Mucosa of rectum (tissue), 2 donors: ENCODE data around the gene PRKG1.

ENCODE experiments used
- H3K27ac ChIP-seq, 2 donors: one replicate each; pipeline ENCODE4 v1.7.0; 2013; ENCODE audit warnings: inconsistent platforms in 2 of 2, low read depth in 2 of 2, low read length in 2 of 2
- H3K27me3 ChIP-seq, 2 donors: one replicate each; pipeline ENCODE4 v1.7.0; 2013; ENCODE audit warnings: low read length in 2 of 2; ENCODE audit not compliant: control insufficient read depth in 2 of 2, insufficient read depth in 2 of 2
- H3K36me3 ChIP-seq, 2 donors: one replicate each; pipeline ENCODE4 v1.7.0; 2013; ENCODE audit warnings: low read length in 2 of 2; ENCODE audit not compliant: control insufficient read depth in 2 of 2, insufficient read depth in 2 of 2
- H3K4me1 ChIP-seq, 2 donors: one replicate each; pipeline ENCODE4 v1.7.0; 2013; ENCODE audit warnings: low read length in 2 of 2, mild to moderate bottlenecking in 1 of 2; ENCODE audit not compliant: control insufficient read depth in 2 of 2, insufficient read depth in 2 of 2
- H3K4me3 ChIP-seq, 2 donors: one replicate each; pipeline ENCODE4 v1.7.0; 2013; ENCODE audit warnings: low read length in 2 of 2
- H3K9ac ChIP-seq, 2 donors: one replicate each; pipeline ENCODE4 v1.7.0; 2013; ENCODE audit warnings: low read length in 2 of 2, low read depth in 1 of 2, mild to moderate bottlenecking in 1 of 2
- H3K9me3 ChIP-seq, 2 donors: one replicate each; pipeline ENCODE4 v1.7.0; 2013; ENCODE audit warnings: low read length in 2 of 2; ENCODE audit not compliant: control insufficient read depth in 2 of 2
- donor health status: healthy.
- donor health status: Normal muscosa, but diverticular disease.

Gene PRKG1

DNA sequence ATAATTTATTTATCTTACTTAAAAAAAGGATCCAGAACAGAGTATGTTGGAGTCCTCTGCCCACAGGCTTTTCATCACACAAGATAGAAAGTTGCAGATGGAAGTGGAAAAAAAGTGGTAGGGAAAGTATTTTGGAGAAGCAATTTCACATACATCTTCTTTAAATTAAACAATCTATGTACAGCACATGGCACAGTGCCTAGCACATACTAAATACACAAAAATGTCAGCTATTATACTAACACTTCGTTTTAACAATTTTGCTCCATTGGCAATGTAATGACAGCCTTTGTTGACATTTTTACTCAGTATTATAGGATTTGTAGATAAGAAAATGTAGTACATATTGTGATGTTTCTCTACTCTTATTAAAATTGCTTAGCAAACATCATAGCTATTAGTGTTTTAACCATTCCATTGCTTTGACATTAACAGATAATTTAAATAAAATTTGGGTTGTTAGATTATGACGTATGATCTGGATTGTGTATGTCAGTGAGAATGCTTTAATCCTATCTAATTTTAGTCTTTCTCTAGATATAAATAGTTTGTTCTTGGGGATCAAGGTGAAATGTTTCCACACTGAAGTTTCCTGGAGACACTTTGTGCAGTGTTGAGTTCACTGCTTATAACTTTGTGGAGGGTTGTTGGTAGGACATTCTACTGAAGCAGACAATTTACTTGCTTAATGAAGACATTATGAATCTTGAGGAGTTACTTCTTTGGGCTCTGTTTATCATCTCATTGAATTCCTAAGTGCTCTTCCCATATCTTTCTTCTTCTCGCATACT lies 1037.0 kb downstream of the PRKG1 start:
- no peaks in the 10 kb centered on the region for H3K36me3 ChIP-seq
- H3K9ac ChIP-seq, result no peak overlapping the region
- H3K27me3 ChIP-seq, result no peaks in the 10 kb centered on the region
- H3K4me1 ChIP-seq, result no peaks in the 10 kb centered on the region
- H3K4me3 ChIP-seq, result no peak overlapping the region
- H3K9me3 ChIP-seq, result no peaks in the 10 kb centered on the region
- no peak overlapping the region for H3K27ac ChIP-seq

DNA sequence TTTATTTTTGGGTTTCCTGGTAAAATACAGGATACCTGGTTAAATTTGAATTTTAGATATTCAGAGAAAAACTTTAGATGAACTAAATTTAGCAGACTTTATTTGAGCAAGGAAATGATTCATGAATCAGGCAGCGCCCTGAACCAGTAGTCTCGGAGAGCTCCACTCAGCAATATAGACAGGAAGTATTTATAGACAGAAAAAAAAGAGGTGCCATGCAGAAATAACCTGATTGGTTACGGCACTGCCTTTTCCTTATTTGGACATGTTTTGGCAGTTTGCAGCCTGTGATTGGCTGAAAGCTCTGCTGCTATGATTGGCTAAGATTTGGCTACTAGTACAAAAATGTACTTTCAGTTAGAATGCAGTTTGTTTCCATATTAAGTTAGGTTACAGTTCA lies 1041.5 kb downstream of the PRKG1 start:
- H3K27me3 ChIP-seq, result no peaks in the 10 kb centered on the region
- no peaks in the 10 kb centered on the region for H3K4me1 ChIP-seq
- no peaks in the 10 kb centered on the region for H3K36me3 ChIP-seq
- H3K9me3 ChIP-seq, result no peaks in the 10 kb centered on the region
- H3K27ac ChIP-seq, result no peak overlapping the region
- no peak overlapping the region for H3K4me3 ChIP-seq
- H3K9ac ChIP-seq, result no peak overlapping the region

DNA sequence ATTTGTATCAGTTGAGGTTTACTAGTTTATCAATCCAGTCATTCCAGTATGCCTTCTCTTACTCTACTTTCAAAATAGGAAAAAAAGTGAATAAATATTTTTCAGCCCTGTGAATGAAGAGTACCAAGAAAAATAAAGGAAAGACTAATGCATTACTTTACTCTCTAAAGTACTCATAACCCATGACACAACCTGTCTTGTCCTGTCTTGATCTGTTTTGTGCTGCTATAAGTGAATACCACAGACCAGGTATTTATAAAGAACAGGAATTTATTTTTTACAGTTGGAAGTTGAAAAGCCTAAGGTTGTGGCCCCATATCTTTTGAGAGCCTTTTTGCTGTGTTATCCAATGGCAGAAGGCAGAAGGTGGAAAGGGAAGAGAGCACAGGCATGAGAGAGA lies 1045.2 kb downstream of the PRKG1 start:
- Histone ChIP-seq H3K4me1 (no peaks in the 10 kb centered on the region), H3K4me3 (no peak overlapping the region), H3K27ac (no peak overlapping the region), H3K36me3 (no peaks in the 10 kb centered on the region), H3K9ac (no peak overlapping the region), H3K9me3 (no peaks in the 10 kb centered on the region), H3K27me3 (no peaks in the 10 kb centered on the region)

DNA sequence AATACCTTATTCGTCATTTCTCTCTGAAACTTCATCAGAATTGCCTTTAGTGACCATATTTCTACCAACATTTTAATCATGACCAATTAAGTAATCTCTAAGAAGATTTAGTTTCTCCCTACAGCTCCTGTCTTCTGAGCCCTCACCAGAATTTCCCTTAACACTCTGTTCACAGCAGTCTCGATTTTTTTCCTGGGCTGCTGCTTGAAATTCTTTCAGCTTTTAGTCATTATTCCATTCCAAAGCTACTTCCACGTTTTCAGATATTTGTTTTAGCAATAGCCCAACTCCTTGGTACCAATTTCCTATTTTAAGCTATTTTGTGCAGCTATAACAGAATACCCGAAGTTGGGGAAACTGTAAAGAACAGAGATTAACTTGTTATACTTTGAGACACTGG lies 1047.4 kb downstream of the PRKG1 start:
- H3K9me3 ChIP-seq, result no peaks in the 10 kb centered on the region
- H3K4me3 ChIP-seq, result no peak overlapping the region
- H3K27ac ChIP-seq, result no peak overlapping the region
- no peak overlapping the region for H3K9ac ChIP-seq
- no peaks in the 10 kb centered on the region for H3K36me3 ChIP-seq
- no peaks in the 10 kb centered on the region for H3K4me1 ChIP-seq
- no peaks in the 10 kb centered on the region for H3K27me3 ChIP-seq

DNA sequence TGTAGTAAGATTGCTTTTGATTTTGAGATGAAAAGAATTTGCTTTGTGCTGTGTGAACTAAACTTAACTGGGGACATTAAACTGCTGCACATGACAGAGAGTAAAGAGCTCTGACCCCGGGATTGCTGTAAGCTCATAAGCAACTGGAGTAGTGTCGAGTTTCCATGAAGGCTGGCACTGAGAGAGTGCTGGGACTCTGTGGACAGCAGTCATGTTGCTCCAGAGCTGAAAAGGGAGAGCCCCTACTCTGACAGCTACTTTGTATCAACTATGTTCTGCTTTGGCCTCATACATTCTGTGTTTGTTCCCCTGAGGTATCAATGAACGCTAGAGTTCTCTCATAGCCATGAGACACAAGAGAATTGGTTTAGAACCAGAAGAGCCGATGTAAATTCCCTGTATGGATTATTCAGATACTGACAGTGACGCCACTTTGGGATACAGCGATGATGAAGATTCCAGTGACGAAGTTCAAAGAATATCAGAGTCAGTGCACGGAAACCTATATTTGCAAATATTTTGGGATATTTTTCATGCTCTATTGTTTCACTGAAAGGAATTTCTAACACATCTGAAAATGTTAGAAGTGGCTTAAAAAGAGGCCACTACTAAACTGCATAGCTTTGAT lies 1053.9 kb downstream of the PRKG1 start:
- Histone ChIP-seq H3K4me3 (no peak overlapping the region), H3K9me3 (no peaks in the 10 kb centered on the region), H3K36me3 (no peaks in the 10 kb centered on the region), H3K27ac (no peak overlapping the region), H3K9ac (no peak overlapping the region), H3K27me3 (no peaks in the 10 kb centered on the region), H3K4me1 (no peaks in the 10 kb centered on the region)

GRCh38 chr10:52129410-52130178 lies 1055.3 kb downstream of the PRKG1 start:
- H3K4me1 ChIP-seq, result no peaks in the 10 kb centered on the region
- no peak overlapping the region for H3K4me3 ChIP-seq
- no peak overlapping the region for H3K9ac ChIP-seq
- H3K9me3 ChIP-seq, result no peaks in the 10 kb centered on the region
- no peaks in the 10 kb centered on the region for H3K27me3 ChIP-seq
- no peak overlapping the region for H3K27ac ChIP-seq
- no peaks in the 10 kb centered on the region for H3K36me3 ChIP-seq

- Histone ChIP-seq H3K27ac (no peak overlapping the region), H3K4me1 (no peaks in the 10 kb centered on the region), H3K9ac (no peak overlapping the region), H3K27me3 (no peaks in the 10 kb centered on the region), H3K36me3 (no peaks in the 10 kb centered on the region), H3K9me3 (no peaks in the 10 kb centered on the region), H3K4me3 (no peak overlapping the region)
Observed at GRCh38 chr10:52135101-52135500, 1060.8 kb downstream of the PRKG1 start.

DNA sequence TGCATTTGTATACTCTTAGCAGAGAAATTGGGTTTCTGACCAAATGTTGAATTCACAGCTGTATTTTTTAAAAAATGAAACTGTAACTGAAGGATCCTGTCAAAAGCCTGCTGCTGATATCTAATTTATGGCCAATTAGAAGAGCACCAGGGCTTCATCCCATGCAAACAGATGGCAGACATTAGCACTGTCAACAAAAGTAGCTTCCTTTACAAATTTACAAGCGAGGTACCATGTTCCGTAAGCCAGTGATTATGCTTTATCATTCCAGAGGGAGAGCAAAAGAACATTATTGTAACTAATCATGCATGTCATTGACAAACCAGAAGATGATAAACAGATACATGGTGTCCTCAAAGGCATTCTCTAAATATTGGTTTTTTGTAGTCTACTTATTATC lies 1062.6 kb downstream of the PRKG1 start:
- Histone ChIP-seq H3K36me3 (no peaks in the 10 kb centered on the region), H3K27me3 (no peaks in the 10 kb centered on the region), H3K9ac (no peak overlapping the region), H3K9me3 (no peaks in the 10 kb centered on the region), H3K27ac (no peak overlapping the region), H3K4me1 (no peaks in the 10 kb centered on the region), H3K4me3 (no peak overlapping the region)

GRCh38 chr10:52143338-52143737 lies 1069.1 kb downstream of the PRKG1 start:
- Histone ChIP-seq H3K27ac (no peak overlapping the region), H3K9me3 (no peaks in the 10 kb centered on the region), H3K4me1 (no peaks in the 10 kb centered on the region), H3K4me3 (no peak overlapping the region), H3K9ac (no peak overlapping the region), H3K36me3 (no peaks in the 10 kb centered on the region), H3K27me3 (no peaks in the 10 kb centered on the region)

- no peak overlapping the region for H3K27ac ChIP-seq
- H3K9ac ChIP-seq, result no peak overlapping the region
- H3K27me3 ChIP-seq, result no peaks in the 10 kb centered on the region
- no peaks in the 10 kb centered on the region for H3K9me3 ChIP-seq
- H3K4me3 ChIP-seq, result no peak overlapping the region
- H3K4me1 ChIP-seq, result no peaks in the 10 kb centered on the region
- H3K36me3 ChIP-seq, result no peaks in the 10 kb centered on the region
Observed at GRCh38 chr10:52145636-52146035, 1071.3 kb downstream of the PRKG1 start.
